ENCODE data around the gene TSPO2.
A peak's percentile ranks its signal among the peaks of the same experiment; 100 is the strongest.

The TSPO2 gene

DNA sequence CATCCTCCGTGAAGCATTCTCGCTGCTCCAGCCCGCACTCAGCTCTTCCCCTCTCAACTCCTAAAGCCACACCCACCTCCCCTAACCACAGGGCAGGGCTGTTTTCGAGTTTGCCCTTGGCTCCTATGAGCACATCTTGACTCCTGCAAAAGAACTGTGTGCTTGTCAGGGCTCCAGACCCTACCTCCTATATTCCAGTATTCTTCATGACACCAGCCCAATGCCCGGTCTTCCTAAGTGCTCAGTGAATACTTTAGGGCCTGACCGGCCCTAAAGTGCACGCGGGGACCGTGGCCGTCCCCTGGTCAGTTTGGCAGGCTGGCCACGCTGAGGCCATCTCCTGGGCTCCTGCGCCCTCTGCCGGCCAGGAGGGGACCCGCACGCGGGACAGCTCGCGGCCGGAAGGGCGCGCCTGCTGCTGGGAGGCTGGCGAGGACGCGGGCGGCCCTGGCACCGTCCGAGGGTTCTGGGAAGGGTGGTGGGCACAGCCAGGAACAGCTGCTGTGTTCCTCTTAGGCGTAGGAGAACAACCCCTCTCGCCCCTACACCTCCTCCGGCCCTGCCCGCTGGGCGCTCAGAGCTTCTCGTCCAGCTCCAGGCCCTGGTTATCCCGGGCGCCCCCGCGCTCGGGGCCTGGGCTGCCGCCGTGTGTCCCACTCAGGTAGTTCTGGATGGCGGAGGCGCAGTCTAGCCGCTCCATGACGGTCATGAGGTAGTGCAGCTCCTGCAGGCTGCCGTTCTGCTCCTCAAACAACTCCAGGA is 14.3 kb upstream of the TSPO2 start:
- peak; percentile 73 to 76 for DNase-seq

DNA sequence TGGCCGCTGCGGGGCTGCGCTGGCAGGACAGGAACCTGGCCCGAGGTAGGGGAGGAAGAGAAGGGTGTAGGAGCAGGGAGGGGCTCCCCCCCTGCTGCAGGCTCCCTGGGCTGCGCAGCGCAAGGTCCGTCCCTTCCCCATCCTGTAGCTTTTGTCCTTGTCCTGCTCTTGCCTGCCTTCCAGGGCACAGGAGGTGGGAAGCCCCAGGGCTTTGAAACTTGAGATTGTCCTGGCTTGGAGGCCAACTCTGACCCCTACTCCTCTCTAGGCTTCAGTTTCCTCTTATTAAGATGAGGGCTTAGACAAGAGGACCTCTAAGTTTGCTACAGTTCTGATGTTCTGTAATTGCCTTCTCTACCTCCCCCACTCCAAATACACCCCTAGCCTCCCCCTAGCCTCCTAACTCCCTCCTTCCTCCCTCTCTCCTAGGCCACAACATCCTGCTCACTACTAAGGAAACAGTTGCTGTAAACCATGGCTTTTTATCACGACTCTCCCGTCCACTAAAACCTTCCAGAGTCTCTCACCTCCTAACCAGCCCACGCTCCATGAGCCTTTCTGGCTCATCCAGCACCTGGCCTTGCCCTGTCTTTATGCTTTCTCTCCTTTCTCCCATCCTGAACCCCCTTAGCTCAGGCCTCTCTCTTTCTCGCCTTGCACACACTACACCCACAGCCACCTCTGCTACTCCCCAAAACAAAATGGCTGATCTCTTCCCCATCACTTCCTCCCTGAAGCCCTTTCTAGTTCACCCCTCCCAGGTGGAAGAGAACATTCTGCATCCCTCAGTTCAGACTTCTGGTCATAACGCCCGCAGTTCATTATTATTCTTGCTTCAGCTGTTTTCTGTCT is 13.5 kb upstream of the TSPO2 start:
- no peak for DNase-seq

DNA sequence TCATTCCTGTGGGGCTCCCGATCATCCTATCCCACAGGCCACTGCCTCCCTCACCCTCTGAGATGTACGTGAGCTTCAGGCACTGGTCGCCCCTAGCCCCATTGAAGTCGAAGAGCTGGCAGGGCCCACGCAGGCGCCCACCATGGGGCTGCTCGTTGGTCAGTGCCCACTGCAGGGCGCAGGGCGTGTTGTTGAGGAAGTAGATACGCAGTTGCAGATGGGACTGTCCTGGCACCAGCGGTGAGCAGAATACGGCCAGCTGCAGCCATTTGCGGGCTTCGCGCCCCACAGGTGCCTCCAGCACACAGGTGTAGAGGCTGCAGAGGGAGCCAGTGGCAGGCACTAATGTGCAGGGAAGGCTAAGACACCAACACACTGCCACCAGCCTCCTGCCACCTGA is 9.4 kb upstream of the TSPO2 start:
- DNase-seq: no peak

DNA sequence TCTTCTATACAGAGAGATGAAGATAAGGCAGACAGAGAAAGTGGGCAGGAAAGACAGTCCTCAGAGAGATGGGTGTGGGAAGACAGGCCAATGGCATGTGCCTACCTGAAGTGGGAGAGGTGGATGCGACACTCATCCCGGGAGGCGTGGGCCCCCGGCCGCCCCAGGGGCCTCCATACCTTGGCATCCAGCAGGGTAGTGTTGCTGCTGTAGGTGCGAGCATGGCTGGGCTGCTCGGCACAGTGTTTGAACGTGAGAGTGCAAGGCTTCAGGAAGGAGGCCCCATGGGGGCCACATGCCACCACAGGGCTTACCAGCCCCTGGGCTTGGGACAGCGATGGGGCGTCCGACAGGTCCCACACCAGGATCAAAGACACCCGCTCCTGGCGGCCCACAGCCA is 8.5 kb upstream of the TSPO2 start:
- DNase-seq: no peak

DNA sequence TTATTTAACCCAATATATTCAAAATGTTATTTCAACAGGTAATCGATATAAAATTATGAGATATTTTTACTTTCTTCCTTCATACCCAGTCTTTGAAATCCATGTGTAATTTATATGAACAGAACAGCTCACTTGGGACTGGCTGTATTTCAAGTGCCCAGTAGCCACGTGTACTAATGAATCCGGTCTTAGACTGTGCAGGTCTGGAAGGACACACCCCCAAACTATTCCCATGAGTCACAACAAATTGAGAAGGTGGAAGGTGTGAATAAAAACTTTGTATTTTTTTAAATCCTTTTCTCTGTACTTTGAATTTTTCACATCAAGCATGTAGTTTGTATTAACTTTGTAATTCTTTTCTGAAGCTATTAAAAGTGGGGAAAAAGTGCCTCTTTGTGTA is 6.1 kb upstream of the TSPO2 start:
- DNase-seq: no peak

DNA sequence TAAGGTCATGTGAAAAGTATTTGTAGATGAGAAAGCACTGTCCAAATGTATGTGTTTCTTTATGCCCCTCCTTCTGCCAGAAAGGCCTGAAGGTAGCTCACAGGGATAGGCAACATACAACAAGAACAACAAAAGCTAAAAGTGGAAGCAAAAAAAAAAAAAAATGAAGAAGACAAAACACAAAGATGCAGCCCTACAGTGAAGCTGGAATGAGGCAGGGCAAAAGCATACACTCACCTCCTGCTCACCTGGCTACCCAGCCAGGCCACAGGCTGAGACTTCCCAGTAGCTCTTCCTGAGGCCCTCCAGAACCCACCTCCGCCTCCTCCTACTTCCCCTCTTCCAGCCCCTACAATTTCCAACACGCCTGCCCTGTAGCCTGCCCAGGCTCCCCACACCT is 5.7 kb upstream of the TSPO2 start:
- DNase-seq: no peak

DNA sequence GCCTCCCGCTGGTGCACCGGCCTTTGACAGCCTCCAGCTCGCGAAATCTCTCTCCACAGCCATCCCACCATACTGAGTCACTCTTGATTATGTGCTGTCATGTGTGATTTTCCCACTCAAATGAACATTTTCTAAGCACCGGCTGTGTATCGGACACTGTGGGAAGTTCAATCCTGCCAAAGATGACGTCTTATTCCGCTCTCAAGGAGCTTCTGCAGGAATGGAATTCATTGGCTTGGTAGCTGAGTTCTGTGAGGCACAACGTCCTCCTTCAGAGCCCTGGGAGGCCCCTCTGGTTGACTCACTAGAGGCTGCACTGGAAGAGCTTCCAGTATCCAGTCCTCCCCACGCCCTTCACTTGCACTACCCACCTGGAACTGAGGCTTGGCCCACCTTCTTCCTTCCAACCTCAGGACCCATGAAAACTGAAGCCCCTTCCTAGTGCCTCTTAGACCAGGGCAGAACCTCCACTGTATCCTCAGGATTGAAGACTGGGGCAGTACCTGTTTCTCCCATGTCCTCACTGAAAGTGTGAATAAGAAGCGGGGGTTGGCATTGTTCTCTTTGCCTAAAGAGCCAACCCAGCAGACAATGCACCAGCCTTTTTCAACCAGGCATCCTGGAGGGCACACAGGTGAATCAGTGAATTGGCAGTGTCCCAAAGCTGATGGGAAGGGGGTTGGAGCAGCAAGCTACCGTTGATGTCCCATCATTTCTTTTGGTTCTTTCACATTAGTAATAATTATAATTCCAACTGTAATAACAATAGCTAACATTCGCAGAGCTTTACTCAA is 5.0 kb upstream of the TSPO2 start:
- DNase-seq: no peak

DNA sequence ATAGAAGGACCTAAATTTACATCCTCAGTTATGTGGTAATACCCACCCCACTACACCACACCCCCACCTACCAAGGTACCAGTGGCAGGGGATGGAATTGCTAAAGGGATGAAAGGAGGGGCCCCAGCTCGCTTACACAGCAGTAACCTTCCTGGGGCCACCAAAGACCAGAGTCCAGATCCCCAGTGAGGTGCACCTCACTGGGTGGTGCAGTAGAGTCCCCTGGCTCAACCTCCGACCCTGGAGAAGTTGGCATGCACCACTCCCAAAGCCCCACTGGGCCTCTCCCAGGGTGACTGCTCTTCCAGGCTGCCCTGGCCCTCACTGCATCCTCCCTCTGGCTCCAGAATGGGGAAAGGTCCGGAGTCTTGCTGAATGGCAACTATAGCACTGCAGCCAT is 4.1 kb upstream of the TSPO2 start:
- no peak for DNase-seq

DNA sequence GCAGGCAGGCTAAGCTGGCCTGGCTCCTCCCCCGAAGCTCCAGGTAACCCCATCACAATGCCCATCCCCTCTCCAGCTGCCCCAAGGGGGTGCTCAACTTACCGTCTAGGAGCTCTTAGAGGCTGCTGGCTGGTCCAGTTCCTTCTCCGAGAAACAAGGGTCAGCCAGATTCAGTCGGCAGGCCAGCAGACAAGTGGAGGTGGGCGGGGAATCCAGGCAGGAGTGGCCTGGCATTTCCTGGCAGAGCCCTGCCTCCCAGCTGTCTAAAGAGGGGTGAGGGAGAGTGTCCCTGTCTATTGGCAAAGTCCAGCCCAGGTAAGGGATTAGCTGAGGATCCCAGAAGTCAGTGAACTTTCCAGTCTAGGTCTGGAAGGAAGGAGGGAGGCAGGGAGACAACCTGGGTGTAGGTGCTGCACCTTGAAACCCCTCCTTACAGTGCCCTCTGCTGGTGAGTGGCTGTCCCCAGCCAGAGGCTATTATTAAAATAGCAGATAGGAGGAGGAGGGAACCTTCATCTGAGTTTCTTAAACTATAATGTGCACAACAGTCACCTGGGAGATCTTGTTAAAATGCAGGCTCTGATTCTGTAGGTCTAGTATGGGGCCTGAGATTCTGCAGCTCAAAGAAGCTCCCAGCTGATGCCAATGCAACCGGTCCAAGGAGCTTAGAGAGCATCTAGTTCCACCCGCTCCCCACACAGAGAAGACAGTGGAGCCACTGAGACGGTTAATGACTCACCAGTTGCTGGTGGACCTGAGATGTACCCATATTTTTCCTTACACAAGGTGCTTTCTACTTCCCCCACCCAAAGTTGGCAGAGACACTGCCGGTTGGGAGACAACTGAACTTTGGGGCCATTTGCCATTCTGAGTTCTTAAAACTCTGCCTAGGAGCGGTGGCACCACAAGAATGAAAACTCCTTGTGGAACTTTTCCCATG is 2.9 kb upstream of the TSPO2 start, which contains the start of gene UNC5CL:
UNC5CL (minus strand) TSS at position 162 of the 939 bp plus-strand sequence. CDS start 4,147 bp downstream, outside the sequence.
- DNase-seq: peak; percentile 42 to 54

DNA sequence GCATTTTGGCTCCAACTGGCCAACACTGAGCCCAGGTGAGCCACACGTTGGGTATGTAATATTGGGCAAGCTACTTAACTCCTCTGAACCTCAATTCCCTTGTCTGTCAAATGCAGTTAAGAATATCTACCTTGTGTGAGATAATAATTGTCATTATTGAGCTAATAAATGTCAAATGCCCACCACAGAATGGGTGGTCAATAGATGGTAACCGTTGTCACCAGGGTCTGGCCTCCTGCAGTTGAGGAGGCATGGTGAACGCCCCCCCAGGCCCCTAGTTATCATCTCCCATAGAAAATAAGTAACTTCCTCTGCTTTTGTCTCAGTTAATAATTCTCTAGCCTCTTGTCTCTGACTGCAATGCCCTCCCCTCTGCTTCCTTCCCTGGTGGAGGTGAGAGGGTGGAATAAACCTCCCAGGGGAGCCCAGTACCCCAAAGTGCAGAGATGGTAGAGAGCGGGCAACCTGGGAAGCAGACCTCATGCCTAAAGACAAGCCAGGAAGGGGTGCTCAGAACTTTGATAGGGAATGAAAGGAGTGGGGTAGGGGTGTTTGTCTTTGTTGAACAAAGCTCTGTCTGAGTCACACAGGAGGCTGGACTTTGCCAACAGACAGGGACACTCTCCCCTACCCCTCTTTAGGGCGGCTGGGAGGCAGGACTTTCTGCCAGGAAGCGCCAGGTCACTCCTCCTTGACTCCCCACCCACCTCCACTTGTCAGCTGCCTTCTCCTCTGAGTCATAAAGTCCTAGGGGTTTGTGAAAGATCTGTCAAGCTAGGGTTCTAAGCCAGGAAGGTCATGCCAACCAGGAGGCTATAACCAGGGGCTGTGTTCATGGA is 1.9 kb upstream of the TSPO2 start:
- DNase-seq: no peak

DNA sequence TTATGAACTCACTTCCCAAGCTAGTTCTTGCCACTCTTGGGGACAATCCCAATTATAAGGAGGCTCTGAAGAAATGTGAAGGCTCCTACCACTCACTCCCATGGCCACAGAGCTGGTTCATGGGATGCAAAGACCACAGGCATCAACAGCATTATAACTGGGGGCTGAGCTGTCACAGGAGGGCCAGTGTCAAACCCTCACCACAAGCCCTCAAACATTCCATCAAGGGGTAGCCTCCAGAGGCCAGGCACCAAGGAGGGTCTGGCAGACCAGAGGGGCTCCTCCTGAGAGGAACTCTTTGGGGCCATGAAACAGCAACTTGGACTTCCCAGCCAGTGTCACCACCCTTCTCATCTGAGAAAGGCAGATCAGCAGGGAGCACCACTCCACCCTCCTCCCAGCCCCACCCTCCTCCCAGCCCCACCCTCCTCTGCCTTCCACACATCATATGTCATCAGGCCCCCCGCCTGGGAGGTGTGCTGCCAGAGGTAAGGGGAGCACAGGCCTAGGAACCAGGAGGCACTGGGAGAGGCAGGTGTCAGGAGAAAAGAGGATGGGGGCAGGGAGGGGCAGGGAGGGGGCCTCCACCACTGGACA is 1.2 kb upstream of the TSPO2 start:
- no peak for DNase-seq

DNA sequence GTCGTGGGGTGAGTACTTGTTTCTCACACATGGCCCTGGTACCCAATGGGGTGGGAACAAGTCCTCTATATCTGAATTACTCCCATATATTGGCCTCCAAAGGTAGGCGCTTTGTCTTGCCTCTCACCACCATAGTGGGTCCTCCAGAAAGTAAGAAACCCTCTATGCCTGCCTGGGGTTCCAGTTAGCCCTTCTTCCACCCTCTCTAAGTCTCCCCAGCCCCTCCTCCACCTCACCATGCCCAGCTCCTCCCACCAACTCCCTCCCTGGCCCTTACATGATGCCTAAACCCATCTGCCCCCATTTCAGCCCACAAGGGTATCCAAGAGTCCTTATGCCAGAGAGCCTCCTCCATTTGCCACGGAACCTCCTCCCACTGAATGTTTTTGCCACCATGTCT is 884 bp downstream of the TSPO2 start:
- no peak for DNase-seq

DNA sequence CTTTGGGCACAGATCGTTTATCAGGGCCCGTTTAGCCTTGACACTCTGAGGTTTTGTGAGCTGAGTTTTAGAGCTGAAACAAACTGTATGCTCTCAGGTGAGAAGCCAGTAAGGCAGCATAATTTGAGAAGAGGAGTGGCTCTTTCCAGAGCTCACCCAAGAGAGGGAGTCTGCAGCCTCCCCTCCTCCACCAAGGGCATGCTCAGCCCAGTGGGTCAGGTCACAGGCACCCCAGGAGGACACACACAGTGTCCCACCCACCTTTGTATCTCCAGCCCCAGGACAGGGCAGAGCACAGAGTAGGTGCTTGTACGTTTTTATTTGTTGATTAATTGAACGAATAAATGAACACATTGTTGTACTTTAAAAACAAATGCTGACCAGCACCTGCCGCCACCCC is 3.4 kb downstream of the TSPO2 start:
- no peak for DNase-seq

DNA sequence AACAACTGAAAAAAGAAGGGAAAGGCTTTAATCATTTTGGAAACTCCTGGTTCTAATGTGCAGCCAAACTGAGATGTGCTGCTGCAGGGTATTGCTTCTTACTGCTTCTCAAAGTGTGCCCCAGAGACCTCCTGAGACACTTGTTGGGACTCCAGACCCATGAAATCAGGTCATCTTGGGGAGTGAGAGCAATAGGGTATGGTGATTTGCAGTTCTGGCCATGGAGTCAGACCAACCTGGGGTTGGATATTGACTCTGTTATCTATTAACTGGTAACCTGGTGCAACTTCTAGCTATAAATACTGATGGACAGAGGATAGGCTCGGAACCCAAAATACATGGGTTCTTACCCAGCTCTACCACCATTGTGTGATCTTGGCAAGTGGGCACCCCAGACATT is 3.8 kb downstream of the TSPO2 start:
- DNase-seq: no peak

DNA sequence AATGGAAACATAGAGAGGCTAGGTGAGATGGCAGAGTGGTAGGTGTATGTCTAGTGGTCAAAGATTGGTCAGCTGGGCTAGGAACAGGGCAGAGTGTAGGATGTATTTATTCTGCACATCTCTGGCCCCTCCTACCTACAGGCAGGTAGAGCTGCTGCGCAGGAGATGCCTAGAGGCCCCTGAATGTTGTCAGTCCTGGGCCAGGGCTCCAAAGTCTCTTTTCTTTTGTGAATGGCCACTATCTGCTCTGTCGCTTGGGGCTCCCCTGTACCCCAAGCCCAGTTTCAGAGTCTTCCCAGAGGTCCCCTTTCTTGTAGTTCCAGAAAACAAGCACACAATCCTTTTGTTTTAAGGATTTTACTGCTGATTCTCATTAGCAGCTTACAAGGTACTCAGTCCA is 5.0 kb downstream of the TSPO2 start:
- no peak for DNase-seq

DNA sequence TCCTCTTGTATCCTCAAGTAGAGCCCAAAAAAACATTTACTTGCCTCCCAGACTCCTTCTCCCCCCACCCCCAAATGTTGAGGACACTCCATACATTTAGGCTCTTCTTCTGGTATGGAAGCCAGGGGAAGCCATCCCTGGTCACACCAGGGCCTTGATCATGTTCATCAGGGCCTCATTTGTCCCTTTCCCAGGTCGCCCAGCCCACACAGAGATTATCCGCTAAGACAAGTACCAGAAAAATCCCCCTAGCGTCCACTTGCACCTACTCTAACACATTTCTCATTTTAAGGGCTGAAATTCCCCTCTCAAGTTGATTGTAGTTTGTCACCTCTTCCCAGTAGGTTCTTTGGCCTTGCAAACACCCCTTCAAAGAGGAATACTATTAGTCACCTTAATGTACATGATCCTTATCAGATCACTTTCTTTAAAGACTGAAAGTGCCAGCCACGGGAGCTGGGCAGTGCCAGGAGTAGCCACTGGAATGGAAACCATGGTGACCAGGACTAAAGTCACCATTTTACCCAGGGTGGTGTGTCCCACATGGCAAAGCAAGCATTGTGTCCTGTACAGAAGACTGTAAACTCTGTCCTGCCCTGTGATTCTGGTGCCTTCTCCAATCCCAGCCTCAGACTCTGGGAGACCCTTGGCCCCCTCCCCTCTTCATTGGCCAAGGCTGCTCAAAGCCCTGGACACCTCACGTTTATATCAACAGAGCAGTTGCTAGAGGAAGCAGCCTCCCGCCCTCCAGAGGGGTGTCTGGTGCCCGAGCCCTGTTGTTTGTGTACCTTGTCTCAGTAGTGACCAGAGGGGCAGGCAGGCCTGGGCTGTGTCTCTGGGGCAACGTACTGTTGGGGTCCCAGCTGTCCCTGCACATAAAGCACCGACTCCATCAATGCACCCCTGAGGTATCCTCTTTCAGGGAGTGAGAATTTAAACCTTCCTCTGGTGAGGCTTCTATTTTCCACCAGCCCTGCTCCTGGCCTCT is 5.8 kb downstream of the TSPO2 start:
- DNase-seq: no peak

DNA sequence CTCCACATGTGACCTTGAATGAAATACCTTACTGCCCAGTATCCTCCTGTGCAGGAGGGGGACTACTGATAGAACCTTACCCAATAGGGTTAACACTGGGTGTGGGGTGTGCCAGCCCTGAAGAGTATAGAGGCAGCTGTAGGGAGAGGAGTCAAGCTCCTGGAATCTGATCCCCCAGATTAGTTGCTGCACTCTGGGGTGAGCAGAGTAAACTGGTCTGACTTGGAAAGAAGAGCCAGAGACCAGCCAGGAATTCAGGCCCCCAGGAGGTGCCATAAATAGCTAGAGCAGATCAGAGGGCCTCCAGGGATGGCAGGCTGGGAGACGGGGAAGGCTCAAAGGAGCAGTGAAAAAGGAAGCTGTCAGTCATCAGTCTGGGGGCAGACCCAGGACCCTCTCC is 7.3 kb downstream of the TSPO2 start:
- DNase-seq: no peak

DNA sequence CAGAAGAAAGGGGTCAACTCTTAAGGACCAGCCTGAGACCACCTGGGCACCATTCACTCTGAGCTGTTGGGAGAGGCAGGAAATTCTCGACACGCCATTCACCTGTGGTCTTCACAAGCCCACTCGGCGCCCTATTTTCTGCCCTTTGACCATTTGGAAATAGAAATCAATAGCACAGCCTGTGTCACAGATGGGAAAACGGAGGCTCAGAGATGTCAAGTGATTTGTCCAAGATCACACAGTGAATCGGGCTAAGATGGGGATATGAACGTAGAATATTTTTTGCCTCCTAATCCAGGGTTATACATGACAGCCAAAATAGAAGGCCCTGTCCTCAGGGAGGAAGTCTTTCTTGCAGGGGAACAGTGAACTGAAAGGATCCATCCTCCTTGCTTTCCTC is 7.7 kb downstream of the TSPO2 start:
- no peak for DNase-seq

DNA sequence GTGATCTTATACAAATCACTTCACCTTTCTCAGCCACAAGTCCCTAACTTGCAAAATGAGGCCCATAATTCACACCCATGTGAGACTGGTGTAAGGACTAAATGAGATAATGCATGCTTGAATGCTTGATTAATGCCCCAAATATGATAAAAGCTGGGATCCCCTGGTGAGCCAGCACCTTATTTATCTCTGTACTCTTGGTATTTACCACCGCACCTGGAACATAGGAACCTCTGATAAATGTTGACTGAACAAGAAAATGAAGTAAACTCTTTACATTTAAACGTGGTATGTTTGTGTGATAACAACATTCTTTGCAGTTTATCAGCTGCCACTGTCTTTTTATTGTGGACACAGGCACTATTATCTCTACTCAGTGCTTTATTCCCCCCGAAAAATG is 8.3 kb downstream of the TSPO2 start:
- DNase-seq: no peak

DNA sequence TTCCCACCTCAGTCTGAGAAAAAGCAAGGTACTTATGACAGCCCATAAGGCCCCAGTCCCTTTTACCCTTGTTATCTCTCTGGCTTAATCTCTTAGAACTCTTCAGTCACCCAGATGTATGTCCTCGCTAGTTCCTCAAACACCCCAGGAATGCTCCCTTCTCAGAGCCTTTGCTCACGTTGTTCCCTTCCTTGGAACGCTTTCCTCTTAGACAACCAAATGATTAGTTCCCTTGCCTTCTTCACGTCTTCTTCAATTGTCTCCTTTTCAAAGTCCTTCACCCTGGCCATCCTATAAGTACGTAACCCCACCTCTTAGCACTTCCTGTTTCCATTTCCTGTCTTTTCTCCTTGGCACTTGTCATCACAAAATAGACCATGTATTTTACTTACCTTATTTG is 9.6 kb downstream of the TSPO2 start:
- no peak for DNase-seq
